HG03135 (cell line): ENCODE measurements around the gene GNPAT.
A peak's percentile ranks its signal among the peaks of the same experiment; 100 is the strongest.

ENCODE experiments used
- ATAC-seq: cut with Tn5 transposase; IDR thresholded peaks from one replicate; pipeline ENCODE4 v1.9.1; 2021; ENCODE audit warnings: mild to moderate bottlenecking, moderate library complexity; ENCODE audit not compliant: unreplicated experiment

GNPAT gene

GRCh38 chr1:231240883-231241735 is at the start of gene GNPAT:
TSS of gene GNPAT (plus strand) at chr1:231241212. CDS start at chr1:231241379, 167 bp downstream.
- ATAC-seq: peak; percentile 90

- ATAC-seq: no peak
These were observed 48.3 kb upstream of the GNPAT start for GRCh38 chr1:231192620-231193163.

GRCh38 chr1:231193710-231194340 is 47.2 kb upstream of the GNPAT start:
- ATAC-seq: no peak

- no peak for ATAC-seq
These were observed 46.6 kb upstream of the GNPAT start for GRCh38 chr1:231194476-231194842.

- ATAC-seq: no peak
These were observed 46.0 kb upstream of the GNPAT start for GRCh38 chr1:231194843-231195516.

GRCh38 chr1:231196307-231196706 is 44.7 kb upstream of the GNPAT start:
- ATAC-seq: no peak

GRCh38 chr1:231196728-231197127 is 44.3 kb upstream of the GNPAT start:
- no peak for ATAC-seq

- ATAC-seq: no peak
These were observed 41.1 kb upstream of the GNPAT start for GRCh38 chr1:231199868-231200267.

GRCh38 chr1:231200388-231201031 is 40.5 kb upstream of the GNPAT start:
- ATAC-seq: no peak

GRCh38 chr1:231201375-231201978 is 39.5 kb upstream of the GNPAT start:
- ATAC-seq: no peak

GRCh38 chr1:231201979-231202633 is 38.9 kb upstream of the GNPAT start:
- ATAC-seq: no peak

- ATAC-seq: no peak
These were observed 37.6 kb upstream of the GNPAT start for GRCh38 chr1:231203259-231204057.

GRCh38 chr1:231206856-231207255 is 34.2 kb upstream of the GNPAT start:
- ATAC-seq: no peak

- no peak for ATAC-seq
These were observed 33.6 kb upstream of the GNPAT start for GRCh38 chr1:231207437-231207836.

- no peak for ATAC-seq
These were observed 32.0 kb upstream of the GNPAT start for GRCh38 chr1:231208980-231209379.

GRCh38 chr1:231209531-231209930 is 31.5 kb upstream of the GNPAT start:
- no peak for ATAC-seq

GRCh38 chr1:231210126-231210525 is 30.9 kb upstream of the GNPAT start:
- no peak for ATAC-seq

- ATAC-seq: peak; percentile 86
These were observed 29.8 kb upstream of the GNPAT start for GRCh38 chr1:231211005-231211857.
